HG03039 (cell line): ENCODE results near the gene SMC1B.
A peak's percentile ranks its signal among the peaks of the same experiment; 100 is the strongest.

Experiments used
- ATAC-seq: cut with Tn5 transposase; IDR thresholded peaks from one replicate; pipeline ENCODE4 v1.9.1; 2021; ENCODE audit warnings: mild to moderate bottlenecking, moderate library complexity; ENCODE audit not compliant: unreplicated experiment

SMC1B gene

GRCh38 chr22:45324311-45324711 lies 89.1 kb downstream of the SMC1B start:
- no peak for ATAC-seq

- no peak for ATAC-seq
These were observed 89.7 kb downstream of the SMC1B start for GRCh38 chr22:45323695-45324094.

- ATAC-seq = no peak
These were observed 90.4 kb downstream of the SMC1B start for GRCh38 chr22:45322873-45323525.

- ATAC-seq = no peak
These were observed 91.6 kb downstream of the SMC1B start for GRCh38 chr22:45321827-45322226.

GRCh38 chr22:45320357-45320976 lies 92.9 kb downstream of the SMC1B start:
- no peak for ATAC-seq

GRCh38 chr22:45319324-45319685 lies 94.1 kb downstream of the SMC1B start:
- no peak for ATAC-seq

- ATAC-seq = no peak
These were observed 94.7 kb downstream of the SMC1B start for GRCh38 chr22:45318558-45319323.

GRCh38 chr22:45318168-45318557 lies 95.2 kb downstream of the SMC1B start:
- no peak for ATAC-seq

GRCh38 chr22:45317551-45318167 lies 95.7 kb downstream of the SMC1B start:
- ATAC-seq = no peak

GRCh38 chr22:45316796-45317526 lies 96.4 kb downstream of the SMC1B start:
- no peak for ATAC-seq

- ATAC-seq = no peak
These were observed 98.6 kb downstream of the SMC1B start for GRCh38 chr22:45314786-45315185.

- ATAC-seq = no peak
These were observed 99.2 kb downstream of the SMC1B start for GRCh38 chr22:45314054-45314721.

- ATAC-seq = no peak
These were observed 100.5 kb downstream of the SMC1B start for GRCh38 chr22:45312856-45313255.

- ATAC-seq = no peak
These were observed 101.0 kb downstream of the SMC1B start for GRCh38 chr22:45312415-45312814.

- ATAC-seq = no peak
These were observed 102.3 kb downstream of the SMC1B start for GRCh38 chr22:45310977-45311531.

GRCh38 chr22:45310331-45310976 lies 102.9 kb downstream of the SMC1B start:
- ATAC-seq = no peak

- ATAC-seq = peak; percentile 71
These were observed 103.8 kb downstream of the SMC1B start, which contains the start of gene FAM118A for GRCh38 chr22:45309422-45310227. Gene FAM118A (plus strand): TSS chr22:45309934. CDS start chr22:45322380, 12,446 bp downstream.

GRCh38 chr22:45308957-45309421 lies 104.4 kb downstream of the SMC1B start:
- no peak for ATAC-seq
